HG03039 (cell line): ENCODE results near the gene MTA3.

Experiments used
- ATAC-seq: cut with Tn5 transposase; IDR thresholded peaks from one replicate; pipeline ENCODE4 v1.9.1; 2021; ENCODE audit warnings: mild to moderate bottlenecking, moderate library complexity; ENCODE audit not compliant: unreplicated experiment

The MTA3 gene

GRCh38 chr2:42658306-42658705, 89.9 kb downstream of the MTA3 start:
- no peak for ATAC-seq

GRCh38 chr2:42659609-42660008, 91.2 kb downstream of the MTA3 start:
- no peak for ATAC-seq

GRCh38 chr2:42663106-42663780, 94.8 kb downstream of the MTA3 start:
- peak; percentile 68 for ATAC-seq

- no peak for ATAC-seq
Measured at GRCh38 chr2:42663828-42664227, 95.4 kb downstream of the MTA3 start.

GRCh38 chr2:42673989-42674579, 105.7 kb downstream of the MTA3 start:
- ATAC-seq = no peak

GRCh38 chr2:42675815-42676214, 107.4 kb downstream of the MTA3 start:
- no peak for ATAC-seq

- ATAC-seq = no peak
Measured at GRCh38 chr2:42685303-42685702, 116.9 kb downstream of the MTA3 start.

- ATAC-seq = no peak
Measured at GRCh38 chr2:42693013-42693615, 124.7 kb downstream of the MTA3 start.

- ATAC-seq = no peak
Measured at GRCh38 chr2:42693688-42694479, 125.5 kb downstream of the MTA3 start.

GRCh38 chr2:42696987-42697386, 128.6 kb downstream of the MTA3 start:
- ATAC-seq = no peak

- ATAC-seq = no peak
Measured at GRCh38 chr2:42698940-42699339, 130.5 kb downstream of the MTA3 start.

- ATAC-seq = no peak
Measured at GRCh38 chr2:42706836-42707235, 138.4 kb downstream of the MTA3 start.

GRCh38 chr2:42708179-42708578, 139.7 kb downstream of the MTA3 start:
- no peak for ATAC-seq

GRCh38 chr2:42711896-42712295, 143.5 kb downstream of the MTA3 start:
- ATAC-seq = no peak

- no peak for ATAC-seq
Measured at GRCh38 chr2:42712934-42713333, 144.5 kb downstream of the MTA3 start.

- ATAC-seq = no peak
Measured at GRCh38 chr2:42713920-42714319, 145.5 kb downstream of the MTA3 start.

GRCh38 chr2:42714686-42715085, 146.3 kb downstream of the MTA3 start:
- ATAC-seq = no peak

GRCh38 chr2:42721898-42722297, 153.5 kb downstream of the MTA3 start:
- ATAC-seq = no peak

GRCh38 chr2:42722320-42723190, 154.1 kb downstream of the MTA3 start:
- peak; percentile 95 for ATAC-seq

- no peak for ATAC-seq
Measured at GRCh38 chr2:42723465-42723864, 155.0 kb downstream of the MTA3 start.

- no peak for ATAC-seq
Measured at GRCh38 chr2:42724886-42725285, 156.5 kb downstream of the MTA3 start.
